ENCODE data around the gene CS. TPM values are rescaled to one million over a fixed set of nuclear protein-coding genes. Genes with fewer than 3 reads are reported as not detected.

Gene CS
- polyA plus RNA-seq, 1 of the 3 experiments (the other 2 are of a cell fraction), result 121 TPM

GRCh38 chr12:56221757-56222530 lies 78.2 kb downstream of the CS start, which contains the start of gene RNF41 (continued):
- TF ChIP-seq SMC3 (IDR thresholded peaks at IDR 0.05; ENCODE audit: low read depth, low read length) (no peak), NRF1 (IDR thresholded peaks at IDR 0.05; ENCODE audit: low read depth, low read length) (peak; percentile 31; the same call in 1 of the 2 replicates), IRF3 (IDR thresholded peaks at IDR 0.05; ENCODE audit: low read depth, low read length) (no peak), FOXM1 (IDR thresholded peaks at IDR 0.05; ENCODE audit: low read depth) (no peak), POLR2AphosphoS5 (IDR thresholded peaks at IDR 0.05; ENCODE audit: low read depth, low read length) (peak; percentile 96), MAX (IDR thresholded peaks at IDR 0.05; ENCODE audit: low read depth) (peak; percentile 89), ZBTB33 (IDR thresholded peaks at IDR 0.05; ENCODE audit: borderline replicate concordance, low read depth) (0 out of 2 replicates have a peak, but pooled peaks have one; percentile 34), TAF1 (IDR thresholded peaks at IDR 0.05; ENCODE audit: borderline replicate concordance, low read depth, low read length) (peak; percentile 87)

Other genes starting within 250 kb of the CS start
- gene ERBB3, start 220.2 kb downstream of the CS start, polyA plus RNA-seq (2012; rRNA removed), result 1.4 and 1.5 TPM in 2 replicates
- 207 and 213 TPM in 2 replicates for gene PA2G4, start 195.8 kb downstream of the CS start, polyA plus RNA-seq (2012; rRNA removed)
- 11,334 and 12,464 TPM in 2 replicates for gene RPL41, start 183.7 kb downstream of the CS start, polyA plus RNA-seq (2012; rRNA removed)
- 1.9 and 2.0 TPM in 2 replicates for gene ZC3H10, start 182.1 kb downstream of the CS start, polyA plus RNA-seq (2012; rRNA removed)
- gene ESYT1, start 172.1 kb downstream of the CS start, polyA plus RNA-seq (2012; rRNA removed), result 132 and 143 TPM in 2 replicates
- gene MYL6B, start 147.7 kb downstream of the CS start, polyA plus RNA-seq (2012; rRNA removed), result 203 and 234 TPM in 2 replicates
- gene MYL6, start 142.0 kb downstream of the CS start, polyA plus RNA-seq (2012; rRNA removed), result 4,697 and 4,711 TPM in 2 replicates
- 64.3 and 73.0 TPM in 2 replicates for gene SMARCC2, start 110.8 kb downstream of the CS start, polyA plus RNA-seq (2012; rRNA removed)
- 127 and 147 TPM in 2 replicates for gene RNF41, start 78.4 kb downstream of the CS start, polyA plus RNA-seq (2012; rRNA removed)
- gene NABP2, start 76.0 kb downstream of the CS start, polyA plus RNA-seq (2012; rRNA removed), result 49.3 and 52.3 TPM in 2 replicates
- 0.12 TPM in 1 of 2 replicates, not detected in the other for gene SLC39A5, start 70.3 kb downstream of the CS start, polyA plus RNA-seq (2012; rRNA removed)
- 22.5 and 23.4 TPM in 2 replicates for gene ANKRD52, start 41.9 kb downstream of the CS start, polyA plus RNA-seq (2012; rRNA removed)
- 42.2 and 56.2 TPM in 2 replicates for gene COQ10A, start 33.4 kb downstream of the CS start, polyA plus RNA-seq (2012; rRNA removed)
- 191 and 196 TPM in 2 replicates for gene CNPY2, start 15.7 kb upstream of the CS start, polyA plus RNA-seq (2012; rRNA removed)
- gene PAN2, start 33.7 kb upstream of the CS start, polyA plus RNA-seq (2012; rRNA removed), result 37.1 and 66.9 TPM in 2 replicates
- 0.29 and 0.46 TPM in 2 replicates for gene IL23A, start 38.6 kb upstream of the CS start, polyA plus RNA-seq (2012; rRNA removed)
- gene STAT2, start 59.8 kb upstream of the CS start, polyA plus RNA-seq (2012; rRNA removed), result 58.1 and 91.4 TPM in 2 replicates
- not detected in 2 replicates for gene APOF, start 62.5 kb upstream of the CS start, polyA plus RNA-seq (2012; rRNA removed)
- gene TIMELESS, start 149.1 kb upstream of the CS start, polyA plus RNA-seq (2012; rRNA removed), result 5.1 and 5.4 TPM in 2 replicates
- gene MIP, start 154.3 kb upstream of the CS start, polyA plus RNA-seq (2012; rRNA removed), result not detected in 2 replicates
- 2.6 and 3.5 TPM in 2 replicates for gene SPRYD4, start 168.2 kb upstream of the CS start, polyA plus RNA-seq (2012; rRNA removed)
- gene GLS2, start 187.8 kb upstream of the CS start, polyA plus RNA-seq (2012; rRNA removed), result 1.2 and 2.1 TPM in 2 replicates
- gene RBMS2, start 221.5 kb upstream of the CS start, polyA plus RNA-seq (2012; rRNA removed), result 8.9 and 12.2 TPM in 2 replicates

All from SK-N-SH (cell line).